NCI-H1092 (cell line): Measurements from ENCODE around the gene MSI2.
A peak's percentile ranks its signal among the peaks of the same experiment; 100 is the strongest.

Experiments
- DNase-seq: peaks from one replicate; lab custom pipeline; 2025; lab: John Stamatoyannopoulos, UW

MSI2 gene

DNA sequence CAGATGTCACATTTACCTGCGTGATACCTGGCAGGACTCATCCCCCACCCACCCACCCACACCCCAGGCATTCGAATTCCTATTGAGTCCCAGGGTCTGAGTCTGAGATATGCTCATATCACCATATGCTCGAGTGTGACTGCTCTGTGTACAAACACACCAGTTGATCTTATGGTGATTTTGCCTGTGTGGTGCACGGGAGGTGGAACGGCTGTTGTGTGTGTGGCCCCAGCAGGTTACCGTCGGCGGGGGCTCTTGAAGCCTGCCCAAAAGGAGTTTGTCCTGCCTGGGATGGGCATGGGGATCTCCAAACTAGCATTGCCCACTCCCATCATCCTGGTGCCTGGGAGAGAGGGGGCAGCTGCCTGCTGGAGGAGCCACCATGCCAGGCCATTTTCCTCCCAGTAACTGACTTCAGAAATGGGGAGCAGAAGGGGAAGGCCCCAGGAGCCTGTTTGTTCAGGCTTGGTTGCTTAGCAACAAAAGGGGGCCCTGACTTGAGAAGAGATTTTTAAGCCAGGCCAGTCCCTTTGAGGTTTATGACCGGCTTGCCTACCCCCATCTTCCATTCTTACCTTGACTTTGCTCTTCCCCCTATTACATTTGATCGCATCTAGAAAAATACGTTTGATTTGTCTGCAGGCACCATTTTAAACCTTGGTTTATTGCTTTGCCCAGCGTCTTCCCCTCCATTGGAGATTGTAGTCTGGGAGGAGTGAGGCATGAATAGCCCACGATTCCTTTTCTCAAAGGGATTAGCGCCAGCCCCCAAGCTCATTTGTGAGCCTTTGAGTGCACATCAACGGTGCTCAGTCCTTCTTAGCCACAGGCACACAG, 271.1 kb downstream of the MSI2 start:
- no peak for DNase-seq

DNA sequence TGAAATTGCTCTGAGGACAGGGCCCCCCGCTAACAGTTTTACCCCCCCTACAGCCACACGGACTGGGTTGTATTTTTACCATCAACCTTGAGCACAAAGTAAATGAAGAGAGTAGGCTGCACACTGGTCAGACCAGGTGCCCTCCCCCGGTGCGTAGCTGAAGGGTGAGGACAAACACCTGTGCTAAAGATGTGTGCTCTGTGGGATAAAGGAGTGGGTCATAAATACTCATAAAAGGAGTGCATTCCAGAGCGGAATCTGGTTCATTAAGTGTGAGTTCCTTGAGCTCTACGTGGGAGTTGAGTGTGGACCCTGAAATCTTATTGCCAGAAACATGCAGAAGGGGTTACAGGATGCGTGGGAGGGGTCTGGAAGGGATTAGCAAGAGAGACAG, 271.7 kb downstream of the MSI2 start:
- no peak for DNase-seq

DNA sequence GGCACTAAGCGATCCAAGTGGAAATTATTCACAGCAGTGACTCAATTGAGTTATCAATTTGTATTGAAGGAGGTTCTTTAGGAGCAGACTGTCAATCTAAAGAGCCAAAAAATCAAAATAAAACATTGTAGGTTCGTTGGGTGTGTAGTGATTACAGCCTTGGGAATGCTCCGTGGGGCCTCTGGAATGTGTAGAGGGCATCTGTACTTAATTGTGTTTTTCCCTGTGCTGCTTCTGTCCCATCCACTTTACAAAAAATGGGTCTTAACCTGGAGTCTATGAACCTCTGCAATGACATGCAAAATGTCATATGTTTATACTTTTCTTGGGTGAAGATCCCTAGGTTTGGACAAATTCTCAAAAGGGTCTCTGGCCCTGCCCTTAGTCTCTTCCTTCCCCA, 273.7 kb downstream of the MSI2 start:
- no peak for DNase-seq

DNA sequence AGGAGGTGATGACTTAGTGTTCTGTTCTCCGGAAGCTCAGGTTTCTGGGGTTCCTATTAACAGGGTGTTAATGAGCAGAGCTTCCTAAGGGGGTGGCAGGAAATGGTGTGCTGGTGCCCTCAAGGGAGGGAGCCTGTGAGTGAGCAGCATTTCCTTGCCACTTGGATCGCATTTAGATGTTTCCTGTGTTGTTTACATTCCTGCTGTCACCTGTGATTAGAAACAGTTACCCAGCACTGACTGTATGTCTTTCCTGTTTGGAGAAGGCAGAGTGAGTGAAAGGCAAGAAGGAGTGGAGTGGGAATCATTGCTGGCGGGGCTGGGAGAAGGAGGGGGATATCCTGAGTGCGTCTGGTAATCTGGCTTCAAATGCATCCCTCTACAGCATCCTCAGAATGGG, 274.2 kb downstream of the MSI2 start:
- DNase-seq, result no peak

DNA sequence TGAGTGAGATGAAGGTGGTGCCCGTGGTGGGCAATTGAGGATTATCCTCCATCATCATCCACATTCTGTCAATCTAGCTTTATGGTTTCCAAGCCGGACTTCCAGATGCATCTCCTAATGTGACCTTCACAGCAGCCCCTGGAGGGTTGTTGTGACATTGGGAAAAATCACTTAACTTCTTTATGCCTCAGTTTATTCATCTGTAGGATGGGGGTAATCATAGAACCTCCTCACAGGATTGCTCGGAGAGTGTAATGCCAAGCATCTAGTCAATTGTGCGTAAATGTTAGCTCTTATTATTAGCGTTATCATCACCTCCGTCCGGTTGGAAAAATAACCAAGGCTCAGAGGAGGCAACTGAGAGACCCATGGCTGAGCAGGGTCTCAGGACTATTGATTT, 274.8 kb downstream of the MSI2 start:
- DNase-seq, result no peak

DNA sequence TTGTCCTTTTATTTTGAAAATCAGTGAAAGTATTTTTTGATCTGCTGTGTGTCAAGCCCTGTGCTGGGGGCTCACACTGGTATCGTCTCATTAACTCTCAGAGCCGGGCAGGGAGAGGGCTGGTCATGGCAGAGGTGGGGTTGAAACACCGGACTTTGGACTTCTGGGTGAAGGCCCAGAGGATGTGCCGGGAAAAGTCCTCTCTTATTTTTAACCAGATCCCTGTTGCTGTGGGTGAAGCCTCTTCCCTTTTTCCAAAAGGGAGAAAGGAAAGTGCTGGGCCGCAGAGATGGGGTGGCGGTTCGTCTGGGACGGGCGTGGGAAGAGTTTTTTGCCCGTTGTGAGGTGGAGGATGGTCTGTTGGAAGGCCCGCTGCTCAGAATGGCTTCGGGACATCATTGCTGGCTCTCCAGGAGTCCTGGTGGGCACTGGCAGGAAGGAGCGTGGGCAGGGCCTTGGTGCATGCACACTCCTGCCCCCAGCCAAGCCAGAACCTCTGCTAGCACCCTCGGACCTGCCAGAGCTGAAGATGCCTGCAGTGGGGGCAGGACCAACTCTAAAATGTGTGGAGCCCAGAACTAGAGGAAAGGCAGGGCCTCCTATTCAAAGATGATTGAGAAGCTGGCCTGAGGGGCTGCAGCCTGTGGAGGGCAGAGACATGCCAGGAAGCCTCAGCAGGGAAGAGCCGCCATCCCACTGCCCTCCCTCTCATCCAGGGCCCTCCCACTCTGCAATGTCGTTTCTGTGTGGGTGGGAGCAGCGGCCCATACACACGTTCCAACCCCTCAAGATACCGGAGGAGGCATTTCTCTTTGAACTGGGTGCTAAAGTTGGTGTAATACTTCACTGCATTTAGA, 275.6 kb downstream of the MSI2 start:
- no peak for DNase-seq

DNA sequence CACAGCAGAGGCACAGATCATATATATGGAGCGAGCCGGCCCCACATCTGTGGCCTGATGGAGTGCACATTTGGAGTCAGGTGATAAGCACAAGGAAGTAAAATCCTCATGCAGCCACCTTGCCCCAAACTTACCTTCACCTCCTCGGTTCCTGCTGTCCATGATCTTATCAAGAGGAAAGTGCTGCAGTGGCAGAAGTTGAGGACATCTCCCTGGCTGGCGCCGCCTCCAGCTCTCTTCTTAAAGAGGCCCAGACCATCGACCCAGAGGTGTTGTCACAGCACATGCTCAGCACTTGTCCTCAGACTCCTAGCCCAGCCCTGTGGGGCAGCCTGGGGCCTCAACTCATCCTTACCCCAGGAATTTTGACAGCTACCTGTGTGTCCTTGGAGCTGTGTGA, 276.2 kb downstream of the MSI2 start:
- no peak for DNase-seq

DNA sequence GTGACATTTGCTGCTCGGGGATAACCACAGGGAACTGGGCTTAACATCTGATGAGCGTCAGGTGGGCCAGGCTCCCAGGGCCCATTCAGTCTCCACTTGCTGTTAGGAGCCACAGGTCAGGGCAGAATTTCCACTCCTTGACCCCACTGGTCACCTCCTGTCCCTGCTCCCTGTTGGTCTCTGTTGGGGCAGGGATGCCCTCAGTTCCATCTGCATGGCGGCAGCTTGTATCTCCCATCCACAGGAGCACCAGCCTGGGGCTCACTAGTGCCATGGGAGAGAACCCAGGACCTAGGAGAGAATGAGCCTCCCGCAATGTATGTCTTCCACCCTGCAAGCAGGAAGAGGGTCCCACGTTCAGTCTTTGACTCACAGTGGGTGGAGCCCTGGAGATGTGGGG, 276.6 kb downstream of the MSI2 start:
- no peak for DNase-seq

DNA sequence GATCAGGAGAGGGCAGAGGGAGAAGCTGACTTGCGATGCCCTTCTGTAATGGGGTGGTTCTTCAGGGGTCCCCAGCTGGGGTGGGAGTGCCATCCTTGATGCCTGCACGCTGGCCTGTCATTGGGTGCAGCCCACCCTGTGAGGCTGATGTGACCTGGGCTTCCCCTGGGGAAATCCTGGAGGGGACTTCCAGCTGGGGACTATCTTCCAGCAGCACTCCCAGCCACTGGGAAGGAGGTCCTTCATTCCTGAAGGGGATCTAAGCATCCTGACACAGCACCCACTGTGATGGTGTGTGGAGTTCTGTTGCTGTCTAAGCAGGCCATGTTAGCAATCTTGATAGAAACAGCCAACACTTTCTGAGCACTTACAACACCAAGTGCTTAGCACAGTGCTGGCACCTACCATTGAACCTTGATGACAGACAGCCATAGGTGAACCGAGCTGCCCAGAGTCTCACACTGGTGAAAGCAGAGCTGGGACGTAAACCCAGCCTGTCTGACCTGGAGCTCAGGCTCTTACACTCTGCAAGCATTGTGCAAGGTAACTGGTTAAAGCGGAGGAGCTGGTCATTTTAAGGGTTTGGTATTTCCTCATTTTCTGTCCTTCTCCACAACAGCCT, 277.5 kb downstream of the MSI2 start:
- DNase-seq, result no peak

DNA sequence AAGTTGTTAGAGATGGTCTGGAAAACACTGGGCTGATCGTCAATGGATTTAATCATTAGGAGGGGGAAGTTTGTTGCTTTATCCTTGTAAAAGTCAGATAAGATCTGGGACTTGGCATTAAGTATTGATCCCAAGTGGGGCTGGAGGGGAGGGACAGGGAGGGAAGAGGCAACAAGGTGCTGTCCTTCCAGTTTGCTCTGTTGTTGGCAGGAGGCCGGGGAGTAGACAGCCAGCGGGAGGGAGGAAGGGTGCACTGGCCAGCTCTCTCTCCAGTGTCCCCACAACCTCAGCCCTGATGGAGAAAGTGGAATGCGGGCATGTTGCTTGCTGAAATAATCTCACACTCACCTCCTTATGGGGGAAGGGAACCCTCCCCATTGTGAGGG, 278.5 kb downstream of the MSI2 start:
- DNase-seq, result no peak

DNA sequence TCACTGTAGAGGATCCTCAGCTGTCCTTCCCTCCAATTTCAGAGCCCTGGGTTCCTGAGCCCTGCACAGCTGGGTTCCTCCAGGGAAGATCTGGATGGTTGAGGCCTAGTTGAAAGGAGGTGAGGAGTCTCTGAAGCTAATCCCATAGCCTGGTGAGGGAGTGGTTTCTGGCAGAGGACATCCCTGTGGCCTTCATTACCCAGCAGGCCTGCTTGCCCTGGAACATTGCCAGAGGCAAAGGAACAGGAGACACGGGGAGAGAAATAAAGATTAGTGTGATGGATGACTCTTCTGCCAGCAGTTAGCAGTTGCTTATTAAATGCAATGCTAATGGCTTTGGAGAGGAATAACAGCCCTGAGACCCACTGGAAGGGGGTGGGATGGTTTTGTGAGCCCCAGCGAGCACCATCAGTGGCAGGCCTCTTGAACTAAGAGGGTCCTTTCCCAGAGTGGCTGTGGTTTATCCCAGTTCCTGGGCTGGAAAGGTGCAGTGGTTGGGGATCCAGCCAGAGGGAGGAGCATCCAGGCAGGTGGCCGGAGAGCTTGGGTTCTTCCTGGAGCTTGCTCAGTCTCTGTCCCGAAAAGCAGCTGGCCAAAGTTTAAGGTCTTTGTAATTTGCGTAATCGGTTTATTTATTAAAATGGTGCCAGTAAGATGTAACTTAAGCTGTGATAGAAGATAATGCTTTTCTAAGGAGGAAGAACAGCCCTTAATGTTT, 279.1 kb downstream of the MSI2 start:
- DNase-seq, result peak; percentile 46

DNA sequence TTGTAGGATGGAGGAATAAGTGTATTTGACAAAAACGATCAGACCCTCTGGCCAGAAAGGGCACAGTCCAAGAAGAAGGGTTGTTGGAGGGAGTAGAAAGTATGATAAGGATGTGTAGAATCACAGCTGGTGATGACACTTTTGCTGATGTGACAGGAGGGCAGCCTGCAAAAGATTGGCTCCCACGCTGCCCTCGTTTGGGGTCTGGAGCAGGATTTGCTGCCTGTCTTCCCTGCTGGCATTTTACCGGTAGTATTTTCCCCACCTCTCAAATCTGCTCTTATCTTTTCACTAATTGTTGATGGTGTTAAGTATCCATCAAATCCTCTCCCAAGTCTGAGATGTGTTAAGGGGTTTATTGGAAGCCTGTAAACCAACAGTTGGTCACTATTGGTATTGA, 280.0 kb downstream of the MSI2 start:
- DNase-seq, result no peak

DNA sequence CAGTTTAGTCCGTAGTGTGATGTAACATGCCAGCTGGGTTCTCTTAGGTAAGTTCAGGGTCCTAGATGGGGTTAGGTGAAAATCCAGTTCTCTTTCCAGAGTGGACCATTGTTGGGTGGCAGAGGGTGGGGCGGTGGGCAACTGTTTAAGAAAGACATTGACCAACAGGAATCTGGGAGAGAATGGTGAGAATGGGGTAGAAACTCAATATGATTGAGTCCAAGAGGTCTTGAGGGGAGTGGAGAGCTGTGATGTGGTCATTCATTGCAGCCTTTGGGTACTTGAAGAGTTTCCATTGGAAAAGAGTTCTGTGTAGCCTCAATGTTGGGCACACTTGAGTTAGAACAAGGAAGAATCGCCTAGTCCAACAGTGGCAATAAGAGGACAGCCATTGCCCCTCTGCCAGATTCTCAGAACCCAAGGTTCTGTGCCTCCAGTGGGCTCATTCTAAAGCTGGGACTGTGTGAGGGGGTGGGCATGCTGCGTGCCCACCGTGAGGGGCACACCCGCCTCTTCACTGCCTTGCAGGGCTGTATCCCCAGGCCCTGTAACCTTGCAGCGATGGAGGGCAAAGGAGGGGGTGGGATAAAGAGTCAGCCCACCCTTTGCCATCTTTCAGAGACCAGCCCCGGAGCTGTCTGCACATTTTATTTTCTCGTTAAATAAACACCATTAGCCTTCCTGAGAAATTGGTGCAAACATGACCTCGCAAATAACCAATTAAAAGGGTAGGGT, 280.6 kb downstream of the MSI2 start:
- no peak for DNase-seq

DNA sequence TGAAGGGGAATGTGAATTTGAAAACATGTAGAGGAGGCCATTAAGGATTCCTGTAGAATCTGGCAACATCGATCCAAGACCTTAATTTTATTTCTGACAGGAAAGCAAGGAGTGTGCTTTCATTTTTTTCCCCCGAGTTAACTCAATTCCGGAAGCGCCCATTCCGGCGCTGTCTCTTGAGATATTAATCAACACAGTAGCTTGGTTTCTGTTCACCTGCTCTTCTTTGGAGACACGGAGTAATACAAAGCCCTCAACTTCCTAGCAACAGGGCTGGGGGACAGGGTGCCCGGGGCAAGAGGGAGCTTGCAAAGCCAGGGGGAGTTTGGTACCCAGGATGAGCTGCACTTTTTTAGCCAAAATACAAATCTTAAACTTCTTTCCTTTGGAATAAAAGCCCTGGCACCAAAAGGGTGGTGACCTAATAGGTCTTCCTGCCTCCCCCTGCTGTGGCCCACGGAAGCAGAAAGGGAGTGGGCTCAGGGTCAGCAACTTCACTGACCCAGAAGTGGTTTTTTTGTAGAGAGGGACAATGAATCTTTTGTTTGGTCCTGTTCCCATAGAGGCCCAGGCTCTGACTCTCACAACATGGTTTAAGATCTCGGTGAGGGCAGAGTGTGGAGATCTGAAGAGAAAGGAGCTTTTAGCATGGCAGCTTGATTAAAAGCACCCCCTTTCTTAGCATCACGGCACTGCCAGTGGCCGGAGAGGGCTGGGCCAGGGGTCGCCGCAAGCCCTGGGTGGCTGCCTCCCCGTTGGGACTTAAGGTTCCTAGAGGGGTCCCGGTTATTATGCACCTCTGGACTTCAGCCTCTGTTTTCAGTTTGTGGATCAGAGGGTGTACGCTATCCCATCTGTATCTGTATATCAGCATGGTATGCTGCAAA, 281.4 kb downstream of the MSI2 start:
- DNase-seq, result no peak

DNA sequence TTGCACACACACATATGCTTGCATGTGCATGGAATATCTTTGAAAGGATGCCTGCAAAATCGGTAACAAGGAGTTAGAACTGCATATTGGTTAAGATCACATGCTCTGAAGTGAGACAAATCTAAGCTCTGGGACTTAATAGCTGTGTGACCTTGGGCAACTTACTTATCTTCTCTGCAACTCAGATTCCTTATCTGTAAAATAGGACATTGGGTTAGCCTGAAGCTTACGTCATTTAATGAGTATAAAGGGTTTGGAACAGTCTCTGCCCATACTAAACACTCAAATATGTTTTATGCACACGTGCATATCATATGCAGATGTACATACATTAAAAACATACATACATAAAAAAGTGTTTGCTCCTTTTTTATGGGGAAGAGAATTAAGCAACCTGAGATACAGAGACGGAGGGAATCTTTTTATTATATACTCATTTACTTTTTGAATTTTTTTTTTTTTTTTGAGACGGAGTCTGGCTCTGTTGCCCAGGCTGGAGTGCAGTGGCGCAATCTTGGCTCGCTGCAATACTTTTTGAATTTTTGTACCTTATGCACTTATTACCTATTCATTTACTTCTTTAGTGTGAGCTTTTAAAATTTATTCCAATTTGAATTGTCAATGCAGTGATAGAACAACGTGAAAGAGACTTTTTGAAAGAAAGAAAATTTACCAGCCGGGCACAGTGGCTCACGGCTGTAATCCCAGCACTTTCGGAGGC, 282.6 kb downstream of the MSI2 start:
- DNase-seq, result no peak

DNA sequence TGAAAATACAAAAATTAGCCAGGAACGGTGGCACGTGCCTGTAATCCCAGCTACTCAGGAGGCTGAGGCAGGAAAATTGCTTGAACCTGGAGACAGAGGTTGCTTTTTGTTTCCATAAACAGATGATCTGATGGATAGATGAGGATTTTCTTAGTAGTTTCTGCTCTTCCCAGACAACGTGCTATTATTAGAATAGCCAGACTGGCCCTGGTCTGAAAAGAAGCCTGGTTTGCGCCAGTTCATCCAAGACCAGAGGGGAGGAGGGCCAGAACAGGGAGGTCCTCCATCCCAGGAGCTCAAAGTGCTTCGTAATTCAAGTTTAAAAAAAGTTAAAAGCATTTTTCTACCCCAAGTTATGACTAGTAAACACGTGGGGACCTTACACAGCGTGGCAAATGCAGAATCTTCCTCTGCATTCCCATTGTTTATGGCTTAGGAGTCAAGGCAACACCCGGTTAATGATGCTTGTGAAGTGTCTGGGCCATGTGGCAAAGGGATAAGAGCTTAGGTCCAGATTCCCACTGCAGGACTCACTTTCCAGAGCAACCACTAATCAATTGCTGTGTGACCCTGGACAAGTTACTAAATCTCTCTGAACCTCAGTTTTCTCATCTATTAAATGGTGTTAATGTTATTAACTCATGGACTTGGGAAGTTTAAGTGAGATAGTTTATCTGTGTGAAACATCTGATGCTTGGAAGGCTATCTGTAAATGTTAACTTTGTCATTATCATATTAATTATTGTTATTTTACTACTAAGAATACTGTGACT, 283.4 kb downstream of the MSI2 start:
- no peak for DNase-seq

DNA sequence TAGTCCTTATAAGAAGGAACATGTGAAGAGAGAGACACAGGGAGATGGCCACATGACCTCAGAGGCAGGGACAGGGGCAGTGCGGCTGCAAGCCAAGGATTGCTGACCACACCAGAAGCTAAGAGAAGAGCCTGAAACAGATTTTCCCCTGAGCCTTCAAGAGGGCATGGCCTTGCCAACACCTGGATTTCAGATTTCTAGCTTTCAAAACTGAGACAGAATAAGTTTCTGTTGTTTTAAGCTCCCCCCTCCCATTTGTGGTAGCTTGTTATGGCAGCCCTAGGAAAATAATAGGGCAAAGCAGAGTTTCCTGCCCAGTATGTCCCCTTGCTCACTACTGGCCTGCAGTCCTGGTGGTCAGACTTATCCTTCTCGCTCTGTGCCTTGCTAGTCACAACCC, 284.3 kb downstream of the MSI2 start:
- DNase-seq, result no peak

DNA sequence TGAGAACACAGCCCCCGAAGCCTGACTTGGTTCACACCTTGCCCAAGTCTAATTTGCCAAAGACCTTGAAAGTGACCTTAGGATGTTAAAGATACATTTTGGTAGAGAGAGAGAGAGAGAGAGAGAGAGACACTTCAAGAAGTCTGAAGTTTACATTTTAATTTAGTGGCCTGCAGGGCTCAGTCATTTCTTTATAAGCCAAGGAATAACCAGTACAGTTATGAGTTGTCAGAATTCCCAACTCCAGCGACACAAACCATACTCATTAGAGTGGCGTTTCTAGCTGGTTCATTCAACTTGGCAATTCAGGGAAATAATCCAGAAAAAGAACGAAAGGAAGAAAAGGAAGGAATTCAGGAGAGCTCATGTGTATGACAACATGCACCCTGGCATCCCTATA, 284.7 kb downstream of the MSI2 start:
- no peak for DNase-seq
